ENCODE measurements around the gene KCNQ2.
"Not testable (repeated sequence)": the region's sequence is repeated elsewhere in the genome, so short reads cannot be mapped to it uniquely, and the experiment has no call there.

The KCNQ2 gene

DNA sequence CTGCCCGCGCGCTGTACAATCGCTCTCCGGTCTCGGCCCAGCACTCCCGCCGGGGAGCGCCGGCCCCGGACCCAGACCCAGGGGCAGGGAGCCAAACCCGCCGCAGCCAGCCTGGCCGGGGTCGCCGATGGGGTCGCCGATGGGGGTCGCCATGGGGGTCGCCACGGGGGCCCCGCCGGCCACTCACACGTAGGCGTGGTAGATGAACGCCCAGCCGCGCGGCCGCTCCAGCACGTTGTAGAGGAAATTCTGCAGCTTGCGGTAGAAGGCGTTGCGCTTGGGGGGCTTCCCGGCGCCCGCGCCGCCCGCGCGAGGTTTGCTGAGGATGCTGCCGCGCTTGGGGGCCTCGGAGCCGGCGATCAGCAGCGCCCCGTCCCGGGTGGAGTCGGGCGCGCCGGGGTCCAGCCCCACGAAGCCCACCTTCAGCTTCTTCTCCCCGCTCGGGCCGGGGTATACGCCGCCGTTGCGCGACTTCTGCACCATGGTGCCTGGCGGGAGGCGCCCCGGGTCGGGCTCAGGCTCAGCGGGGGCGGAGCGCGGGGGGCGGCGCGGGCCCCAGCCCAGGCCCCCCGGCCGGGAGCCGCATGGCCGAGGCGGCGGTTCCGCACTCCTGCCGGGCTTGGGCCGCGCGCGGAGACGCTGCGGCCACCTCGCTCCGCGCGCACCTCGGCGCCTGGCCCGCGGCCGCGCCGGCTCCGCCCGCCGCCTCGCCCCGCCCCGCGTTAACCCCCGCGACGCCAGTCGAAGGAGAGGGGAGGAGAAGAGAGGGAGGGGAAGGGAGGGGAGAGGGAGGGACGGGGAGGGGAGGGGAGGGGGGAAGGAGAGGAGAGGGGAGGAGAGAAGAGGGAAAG lies at the start of gene KCNQ2:
TSS of gene KCNQ2 (minus strand) at position 675 of the 851 bp plus-strand sequence. CDS start at position 483, 192 bp downstream.
- no peak within 1 kb of the TSS for H3K9ac ChIP-seq (ENCODE audit: low read length)
- H3K27me3 ChIP-seq (ENCODE audit: control insufficient read depth in 1 of 2, insufficient read depth in 2 of 2, low read length in 2 of 2), result peaks cover 14 to 73% of the 10 kb centered on the region in 2 donors
- H3K27ac ChIP-seq (ENCODE audit: low read depth, low read length), result no peak within 1 kb of the TSS
- no peaks in the 10 kb centered on the region for H3K4me1 ChIP-seq (ENCODE audit: insufficient read depth, low read length)
- H3K4me3 ChIP-seq (ENCODE audit: low read depth in 1 of 2, low read length in 2 of 2), result peak within 1 kb of the TSS in 1 of 2 donors; percentile 27
- no peaks in the 10 kb centered on the region for H3K9me3 ChIP-seq (ENCODE audit: low read length)
- H3K36me3 ChIP-seq (ENCODE audit: insufficient read depth, low read length), result no peaks in the 10 kb centered on the region

DNA sequence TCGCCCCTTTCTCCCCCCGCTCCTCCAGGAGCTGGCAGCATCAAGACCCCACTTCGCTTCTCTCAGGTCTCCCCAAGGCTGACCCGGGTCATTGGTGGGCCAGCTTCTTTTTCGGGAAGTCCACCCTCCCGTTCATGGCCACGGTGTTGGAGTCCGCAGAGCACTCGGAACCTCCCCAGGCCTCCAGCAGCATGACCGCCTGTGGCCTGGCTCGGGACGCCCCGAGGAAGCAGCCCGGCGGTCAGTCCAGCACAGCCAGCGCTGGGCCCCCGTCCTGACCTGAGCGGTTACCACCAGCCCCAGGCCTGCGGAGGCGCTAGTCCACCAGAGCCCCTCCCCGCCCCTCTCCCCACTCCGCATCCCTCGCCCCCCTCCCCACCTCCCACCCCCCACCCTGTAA lies 49.1 kb upstream of the KCNQ2 start:
- peaks cover 19% of the 10 kb centered on the region for H3K36me3 ChIP-seq (ENCODE audit: insufficient read depth, low read length)
- peak overlapping the region; percentile 63 for H3K27ac ChIP-seq (ENCODE audit: low read depth, low read length)
- peaks cover 12% of the 10 kb centered on the region for H3K4me1 ChIP-seq (ENCODE audit: insufficient read depth, low read length)
- peak overlapping the region; percentile 27 for H3K9ac ChIP-seq (ENCODE audit: low read length)
- H3K27me3 ChIP-seq (ENCODE audit: control insufficient read depth in 1 of 2, insufficient read depth in 2 of 2, low read length in 2 of 2), result peaks cover 0 to 4% of the 10 kb centered on the region in 2 donors
- peak overlapping the region; percentile 73 to 95 for H3K4me3 ChIP-seq (ENCODE audit: low read depth in 1 of 2, low read length in 2 of 2)
- no peaks in the 10 kb centered on the region for H3K9me3 ChIP-seq (ENCODE audit: low read length)

DNA sequence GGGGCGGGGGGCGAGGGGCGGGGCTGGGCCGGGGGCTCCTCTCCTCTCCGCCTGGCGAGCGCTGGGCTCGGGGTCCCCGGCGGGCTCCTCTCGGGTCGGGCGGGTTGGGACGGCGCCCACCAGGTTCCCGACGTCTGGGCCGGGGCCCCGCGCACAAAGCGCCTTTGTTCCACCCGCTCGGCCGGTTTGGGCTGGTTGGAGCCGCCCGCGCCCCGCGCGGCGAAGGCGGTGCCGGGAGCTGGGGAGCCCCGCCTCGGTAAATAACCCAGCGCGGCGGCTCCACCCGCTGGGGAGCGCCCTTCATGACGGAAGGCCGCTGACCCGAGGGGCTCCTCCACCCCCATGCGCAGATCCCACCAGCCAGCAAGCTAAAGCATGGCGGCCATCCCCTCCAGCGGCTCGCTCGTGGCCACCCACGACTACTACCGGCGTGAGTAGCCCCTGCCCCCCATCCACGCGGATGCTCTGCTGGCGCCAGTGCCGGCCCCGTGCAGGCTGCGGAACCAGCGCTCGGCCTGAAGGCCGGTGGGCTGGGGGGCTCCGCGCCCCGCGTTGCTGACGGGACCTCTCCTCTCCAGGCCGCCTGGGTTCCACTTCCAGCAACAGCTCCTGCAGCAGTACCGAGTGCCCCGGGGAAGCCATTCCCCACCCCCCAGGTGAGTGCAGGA lies 48.6 kb upstream of the KCNQ2 start:
- peak overlapping the region; percentile 27 for H3K9ac ChIP-seq (ENCODE audit: low read length)
- H3K27ac ChIP-seq (ENCODE audit: low read depth, low read length), result peak overlapping the region; percentile 63
- H3K9me3 ChIP-seq (ENCODE audit: low read length), result no peaks in the 10 kb centered on the region

DNA sequence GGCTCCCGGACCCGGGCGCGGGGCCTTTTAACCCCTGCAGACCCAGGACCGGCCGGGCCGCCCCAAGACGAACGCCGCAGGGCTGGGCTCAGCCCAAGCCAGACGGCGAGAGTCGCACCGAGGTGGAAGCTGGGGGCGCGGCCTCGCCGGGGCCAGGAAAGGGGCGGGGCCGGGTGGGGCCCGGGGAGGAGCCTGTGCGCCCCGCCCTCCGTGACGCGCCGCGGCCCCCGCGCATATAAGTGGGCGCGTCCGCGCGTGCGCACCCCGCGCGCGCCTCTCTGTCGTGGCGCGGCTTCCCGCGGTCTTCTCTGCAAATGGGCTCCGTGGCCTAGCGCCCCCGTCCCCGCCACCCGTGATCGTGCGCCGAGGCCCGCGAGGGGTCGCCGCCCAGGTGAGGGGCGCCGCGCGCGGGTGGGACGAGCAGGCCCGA lies 48.1 kb upstream of the KCNQ2 start, which contains the start of gene PPDPF:
TSS of gene PPDPF (plus strand) at position 262 of the 430 bp plus-strand sequence. CDS start 544 bp downstream, outside the sequence.
- H3K4me1 ChIP-seq (ENCODE audit: insufficient read depth, low read length), result peaks cover 12% of the 10 kb centered on the region
- peak within 1 kb of the TSS; percentile 27 for H3K9ac ChIP-seq (ENCODE audit: low read length)
- H3K9me3 ChIP-seq (ENCODE audit: low read length), result no peaks in the 10 kb centered on the region
- H3K36me3 ChIP-seq (ENCODE audit: insufficient read depth, low read length), result peaks cover 19% of the 10 kb centered on the region
- peaks cover 0 to 4% of the 10 kb centered on the region in 2 donors for H3K27me3 ChIP-seq (ENCODE audit: control insufficient read depth in 1 of 2, insufficient read depth in 2 of 2, low read length in 2 of 2)
- peak within 1 kb of the TSS; percentile 73 to 95 for H3K4me3 ChIP-seq (ENCODE audit: low read depth in 1 of 2, low read length in 2 of 2)
- peak within 1 kb of the TSS; percentile 63 for H3K27ac ChIP-seq (ENCODE audit: low read depth, low read length)

More for the DNA sequence above, 48.6 kb upstream of the KCNQ2 start:
- Histone ChIP-seq H3K4me1 (ENCODE audit: insufficient read depth, low read length) (peaks cover 12% of the 10 kb centered on the region), H3K36me3 (ENCODE audit: insufficient read depth, low read length) (peaks cover 19% of the 10 kb centered on the region), H3K27me3 (ENCODE audit: control insufficient read depth in 1 of 2, insufficient read depth in 2 of 2, low read length in 2 of 2) (peaks cover 0 to 4% of the 10 kb centered on the region in 2 donors), H3K4me3 (ENCODE audit: low read depth in 1 of 2, low read length in 2 of 2) (peak overlapping the region; percentile 73 to 95)

DNA sequence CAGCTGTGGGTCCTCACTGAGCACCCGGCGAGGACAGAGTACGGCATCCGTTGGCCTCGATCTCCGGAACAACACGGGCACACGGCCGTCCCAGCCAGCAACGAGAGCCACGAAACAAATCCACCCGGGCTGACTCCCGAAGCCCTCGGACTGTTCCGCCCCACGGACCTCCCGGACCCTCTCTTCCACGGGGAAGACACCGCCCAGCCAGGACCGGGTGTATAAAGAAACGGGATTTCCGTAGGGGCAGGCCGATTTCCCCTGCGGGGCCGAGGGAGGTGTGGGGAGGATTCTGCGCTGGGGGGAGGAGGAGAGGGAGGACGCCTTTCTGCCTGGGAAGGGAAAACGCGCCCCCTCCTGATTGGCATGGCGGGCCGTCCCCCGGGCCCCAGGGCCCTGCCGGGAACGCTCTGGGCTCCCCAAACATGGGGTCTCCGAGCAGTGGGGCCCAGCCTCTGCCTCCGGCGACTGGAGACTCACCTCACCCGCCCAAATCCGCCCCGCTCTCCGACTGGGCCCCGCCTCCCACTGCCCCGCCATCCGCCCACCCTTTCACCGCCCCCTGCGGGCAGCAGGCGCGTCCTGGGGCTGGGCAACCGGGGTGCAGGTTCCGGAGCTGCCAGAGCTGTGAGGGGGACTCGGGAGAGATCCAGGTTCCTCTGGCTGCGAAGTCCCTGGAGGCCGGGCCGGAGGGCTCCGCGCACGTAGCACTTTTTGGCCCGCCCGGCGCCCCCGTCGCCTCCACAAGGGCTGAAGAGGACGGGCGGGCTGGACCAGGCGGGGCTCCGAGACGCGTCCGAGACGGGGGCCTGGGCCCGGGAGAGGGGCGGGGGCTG lies 47.4 kb upstream of the KCNQ2 start:
- H3K4me3 ChIP-seq (ENCODE audit: low read depth in 1 of 2, low read length in 2 of 2), result peak overlapping the region; percentile 58 to 95
- H3K9me3 ChIP-seq (ENCODE audit: low read length), result no peaks in the 10 kb centered on the region
- no peak overlapping the region for H3K9ac ChIP-seq (ENCODE audit: low read length)
- peak overlapping the region; percentile 63 for H3K27ac ChIP-seq (ENCODE audit: low read depth, low read length)
- H3K36me3 ChIP-seq (ENCODE audit: insufficient read depth, low read length), result peaks cover 19% of the 10 kb centered on the region
- H3K27me3 ChIP-seq (ENCODE audit: control insufficient read depth in 1 of 2, insufficient read depth in 2 of 2, low read length in 2 of 2), result peaks cover 0 to 4% of the 10 kb centered on the region in 2 donors
- peaks cover 12% of the 10 kb centered on the region for H3K4me1 ChIP-seq (ENCODE audit: insufficient read depth, low read length)

DNA sequence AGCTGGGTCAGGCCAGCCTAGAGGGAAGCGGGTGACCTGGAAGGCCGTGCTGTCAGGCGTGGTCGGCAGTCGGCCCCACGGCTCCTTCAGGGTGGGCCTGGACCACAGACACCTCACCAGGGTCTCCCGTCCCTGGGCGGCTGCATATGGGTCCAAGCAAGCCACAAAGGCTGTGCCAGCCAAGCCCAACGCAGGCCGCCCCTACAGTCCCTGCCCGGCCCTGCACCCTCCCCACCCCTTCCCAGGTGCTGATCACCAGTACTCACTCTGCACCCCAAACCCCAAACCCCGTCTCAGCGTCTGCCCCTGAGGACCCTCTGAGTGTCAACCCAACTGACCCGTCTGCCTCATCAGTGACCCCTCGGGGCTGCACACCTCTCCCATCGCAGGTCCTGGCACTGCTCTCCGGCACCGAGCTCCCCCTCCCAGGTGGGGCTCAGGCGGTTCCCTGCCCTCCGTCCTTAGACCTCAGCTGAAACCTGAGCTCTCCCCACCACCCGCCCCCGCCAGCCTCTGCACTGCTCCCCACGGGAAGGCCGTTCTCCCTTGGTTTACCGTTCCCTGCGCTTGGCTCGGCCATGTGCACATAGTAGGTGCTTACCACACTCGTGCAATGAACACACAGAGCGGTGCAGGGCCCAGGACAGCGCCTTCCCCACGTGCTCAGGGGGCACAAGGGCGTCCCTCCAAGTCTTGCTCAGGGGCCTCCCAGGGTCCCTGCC lies 46.7 kb upstream of the KCNQ2 start:
- Histone ChIP-seq H3K4me1 (ENCODE audit: insufficient read depth, low read length) (peaks cover 12% of the 10 kb centered on the region), H3K36me3 (ENCODE audit: insufficient read depth, low read length) (peaks cover 19% of the 10 kb centered on the region), H3K9me3 (ENCODE audit: low read length) (no peaks in the 10 kb centered on the region), H3K27ac (ENCODE audit: low read depth, low read length) (no peak overlapping the region), H3K4me3 (ENCODE audit: low read depth in 1 of 2, low read length in 2 of 2) (peak overlapping the region; percentile 58 to 95), H3K9ac (ENCODE audit: low read length) (no peak overlapping the region), H3K27me3 (ENCODE audit: control insufficient read depth in 1 of 2, insufficient read depth in 2 of 2, low read length in 2 of 2) (peaks cover 0 to 4% of the 10 kb centered on the region in 2 donors)

DNA sequence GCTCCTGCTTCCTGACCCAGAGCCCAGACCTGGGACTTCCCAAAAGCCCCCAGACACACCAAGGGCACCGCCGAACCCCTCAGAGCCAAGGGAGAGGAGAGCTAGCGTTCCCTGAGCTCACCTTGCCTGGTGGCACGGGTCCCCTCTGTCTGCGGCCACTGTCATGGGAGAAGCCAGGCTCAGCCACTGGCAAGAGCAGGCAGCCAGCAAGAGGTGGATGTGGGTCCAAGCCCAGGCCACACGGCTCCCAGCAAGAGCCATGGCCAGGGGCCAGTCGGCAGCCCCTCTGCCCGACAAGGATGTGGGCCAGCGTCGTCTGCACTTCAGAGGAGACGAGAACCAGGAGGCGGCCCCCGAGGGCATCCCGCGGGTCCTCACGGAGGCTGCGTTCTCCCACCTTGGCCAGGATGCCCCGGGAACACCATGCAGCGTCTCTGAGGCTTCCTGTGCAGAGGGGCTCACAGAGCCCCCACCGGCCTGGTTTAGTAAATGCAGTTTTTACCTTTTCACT lies 46.0 kb upstream of the KCNQ2 start:
- no peaks in the 10 kb centered on the region for H3K9me3 ChIP-seq (ENCODE audit: low read length)
- no peak overlapping the region for H3K27ac ChIP-seq (ENCODE audit: low read depth, low read length)
- no peak overlapping the region for H3K4me3 ChIP-seq (ENCODE audit: low read depth in 1 of 2, low read length in 2 of 2)
- peaks cover 0 to 4% of the 10 kb centered on the region in 2 donors for H3K27me3 ChIP-seq (ENCODE audit: control insufficient read depth in 1 of 2, insufficient read depth in 2 of 2, low read length in 2 of 2)
- H3K4me1 ChIP-seq (ENCODE audit: insufficient read depth, low read length), result peaks cover 12% of the 10 kb centered on the region
- H3K9ac ChIP-seq (ENCODE audit: low read length), result no peak overlapping the region
- peaks cover 16% of the 10 kb centered on the region for H3K36me3 ChIP-seq (ENCODE audit: insufficient read depth, low read length)

DNA sequence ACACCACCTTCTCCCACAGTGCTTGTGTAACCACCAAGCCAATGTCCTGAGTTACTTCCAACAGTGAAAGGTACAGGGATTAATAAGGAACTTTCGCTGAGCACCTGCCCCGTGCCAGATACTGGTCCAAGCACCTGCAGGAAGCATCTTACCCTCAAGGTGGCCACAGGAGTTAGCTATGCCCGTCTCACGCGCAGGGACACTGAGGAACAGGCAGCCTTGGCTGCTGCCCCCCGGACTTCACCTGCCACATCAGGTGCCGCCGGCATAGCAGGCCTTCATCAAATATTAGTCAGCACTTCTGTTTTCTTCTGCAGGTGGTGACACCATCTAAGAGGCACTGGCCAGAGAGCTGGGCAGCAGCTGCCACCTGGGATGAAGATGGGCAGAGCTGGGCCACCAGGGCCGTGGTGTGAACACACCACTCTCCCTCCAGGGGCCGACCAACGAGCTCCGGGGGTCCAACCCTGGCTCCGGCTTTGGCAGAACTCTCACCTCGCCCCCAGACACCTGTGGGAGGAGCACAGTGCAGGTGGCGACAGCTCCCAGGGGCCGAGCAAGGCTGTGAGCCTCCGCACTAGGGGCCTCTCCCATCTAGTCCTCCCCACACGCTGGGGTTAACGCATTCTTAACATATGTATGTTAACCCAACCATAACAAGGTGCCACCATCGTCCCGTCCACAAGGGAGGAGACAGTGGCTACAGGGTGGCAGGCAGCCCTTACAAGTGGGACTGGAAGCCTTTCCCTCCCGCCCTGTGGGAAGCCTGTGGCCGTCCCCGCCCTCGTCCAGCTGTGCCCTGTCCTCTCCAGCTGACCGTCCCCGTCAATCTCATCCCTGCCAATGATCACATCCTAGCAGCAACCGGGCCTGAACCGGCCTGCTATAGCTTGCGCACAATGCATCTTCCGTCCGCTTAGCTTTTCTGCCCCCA lies 45.2 kb upstream of the KCNQ2 start:
- Histone ChIP-seq H3K4me3 (ENCODE audit: low read depth in 1 of 2, low read length in 2 of 2) (no peak overlapping the region), H3K9ac (ENCODE audit: low read length) (no peak overlapping the region), H3K27ac (ENCODE audit: low read depth, low read length) (no peak overlapping the region), H3K4me1 (ENCODE audit: insufficient read depth, low read length) (peaks cover 12% of the 10 kb centered on the region), H3K27me3 (ENCODE audit: control insufficient read depth in 1 of 2, insufficient read depth in 2 of 2, low read length in 2 of 2) (peaks cover 0 to 6% of the 10 kb centered on the region in 2 donors), H3K9me3 (ENCODE audit: low read length) (no peaks in the 10 kb centered on the region), H3K36me3 (ENCODE audit: insufficient read depth, low read length) (peaks cover 8% of the 10 kb centered on the region)

DNA sequence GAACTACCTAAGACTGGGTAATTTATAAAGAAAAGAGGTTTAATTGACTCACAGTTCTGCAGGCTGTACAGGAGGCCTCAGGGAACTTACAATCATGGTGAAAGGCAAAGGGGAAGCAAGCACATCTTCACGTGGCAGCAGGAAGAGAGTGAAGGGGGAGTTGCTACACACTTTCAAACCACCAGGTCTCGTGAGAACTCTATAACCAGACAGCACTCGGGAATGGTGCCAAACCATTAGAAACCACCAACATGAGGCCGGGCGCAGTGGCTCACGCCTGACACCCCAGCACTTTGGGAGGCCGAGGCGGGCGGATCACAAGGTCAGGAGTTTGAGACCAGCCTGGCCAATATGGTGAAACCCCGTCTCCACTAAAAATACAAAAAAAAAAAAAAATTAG lies 42.1 kb upstream of the KCNQ2 start:
- not testable (repeated sequence) for H3K9me3 ChIP-seq (ENCODE audit: low read length); H3K36me3 ChIP-seq (ENCODE audit: insufficient read depth, low read length); H3K4me3 ChIP-seq (ENCODE audit: low read depth in 1 of 2, low read length in 2 of 2); H3K27ac ChIP-seq (ENCODE audit: low read depth, low read length); H3K9ac ChIP-seq (ENCODE audit: low read length); H3K4me1 ChIP-seq (ENCODE audit: insufficient read depth, low read length)
- peaks cover 0 to 11% of the 10 kb centered on the region in 2 donors for H3K27me3 ChIP-seq (ENCODE audit: control insufficient read depth in 1 of 2, insufficient read depth in 2 of 2, low read length in 2 of 2)
